Measurements from ENCODE around the gene PRKCE.

The PRKCE gene

GRCh38 chr2:46171996-46172546 is 520.6 kb downstream of the PRKCE start:
- TF ChIP-seq CTCF (IDR thresholded peaks at IDR 0.05), result no peak
- H3K27me3 ChIP-seq, result no peaks in the 10 kb centered on the region
- H3K4me3 ChIP-seq, result no peak overlapping the region
- H3K36me3 ChIP-seq, result peaks cover 0 to 11% (median 0%) of the 10 kb centered on the region in 3 donors
- H3K4me1 ChIP-seq, result peaks cover 0 to 30% (median 16%) of the 10 kb centered on the region in 4 donors
- intact Hi-C loops (cut with DNase I; ENCODE audit: low total_unique reads), result no loop called here
- no peak for DNase-seq
- H3K9me3 ChIP-seq, result no peaks in the 10 kb centered on the region
- peak overlapping the region; percentile 48 for H3K27ac ChIP-seq

- intact Hi-C loops (cut with DNase I; ENCODE audit: low total_unique reads), result no loop called here
- Histone ChIP-seq H3K36me3 (peaks cover 0 to 6% (median 0%) of the 10 kb centered on the region in 3 donors), H3K9me3 (no peaks in the 10 kb centered on the region), H3K4me3 (no peak overlapping the region), H3K4me1 (peaks cover 0 to 30% (median 16%) of the 10 kb centered on the region in 4 donors), H3K27ac (no peak overlapping the region), H3K27me3 (no peaks in the 10 kb centered on the region)
- no peak for DNase-seq
- TF ChIP-seq CTCF (IDR thresholded peaks at IDR 0.05), result no peak
Measured at GRCh38 chr2:46173030-46173429, 521.6 kb downstream of the PRKCE start.

- peaks cover 0 to 32% (median 18%) of the 10 kb centered on the region in 4 donors for H3K4me1 ChIP-seq
Measured at GRCh38 chr2:46173636-46174250, 522.3 kb downstream of the PRKCE start.

GRCh38 chr2:46174345-46175170 is 523.1 kb downstream of the PRKCE start:
- H3K4me3 ChIP-seq, result no peak overlapping the region
- intact Hi-C loops (cut with DNase I; ENCODE audit: low total_unique reads), result no loop called here
- no peaks in the 10 kb centered on the region for H3K27me3 ChIP-seq
- H3K27ac ChIP-seq, result no peak overlapping the region
- no peak for DNase-seq
- TF ChIP-seq CTCF (IDR thresholded peaks at IDR 0.05), result no peak
- H3K9me3 ChIP-seq, result no peaks in the 10 kb centered on the region
- peaks cover 0 to 40% (median 26%) of the 10 kb centered on the region in 4 donors for H3K4me1 ChIP-seq
- no peaks in the 10 kb centered on the region for H3K36me3 ChIP-seq

More at GRCh38 chr2:46173636-46174250, 522.3 kb downstream of the PRKCE start:
- H3K4me3 ChIP-seq, result no peak overlapping the region
- H3K27ac ChIP-seq, result no peak overlapping the region
- TF ChIP-seq CTCF (IDR thresholded peaks at IDR 0.05), result no peak
- no peak for DNase-seq
- H3K27me3 ChIP-seq, result no peaks in the 10 kb centered on the region
- intact Hi-C loops (cut with DNase I; ENCODE audit: low total_unique reads), result no loop called here
- peaks cover 0 to under 1% (median 0%) of the 10 kb centered on the region in 3 donors for H3K36me3 ChIP-seq
- H3K9me3 ChIP-seq, result no peaks in the 10 kb centered on the region

- DNase-seq, result no peak
- peaks cover 0 to 36% (median 28%) of the 10 kb centered on the region in 4 donors for H3K4me1 ChIP-seq
- no peak overlapping the region for H3K27ac ChIP-seq
- no peaks in the 10 kb centered on the region for H3K9me3 ChIP-seq
- no peaks in the 10 kb centered on the region for H3K27me3 ChIP-seq
- H3K36me3 ChIP-seq, result no peaks in the 10 kb centered on the region
- TF ChIP-seq CTCF (IDR thresholded peaks at IDR 0.05), result no peak
- H3K4me3 ChIP-seq, result no peak overlapping the region
- intact Hi-C loops (cut with DNase I; ENCODE audit: low total_unique reads), result no loop called here
Measured at GRCh38 chr2:46175419-46175818, 523.9 kb downstream of the PRKCE start.
